CD4-positive, alpha-beta T cell treated with Interleukin-15 for 4 hours (primary cell): ENCODE results near the gene AZU1.
"Not testable (repeated sequence)": the region's sequence is repeated elsewhere in the genome, so short reads cannot be mapped to it uniquely, and the experiment has no call there.

ENCODE experiments used
- DNase-seq: peaks from one replicate; pipeline ENCODE4 v3.0.0-alpha.2; 2020; ENCODE audit warnings: low spot score

Gene AZU1

DNA sequence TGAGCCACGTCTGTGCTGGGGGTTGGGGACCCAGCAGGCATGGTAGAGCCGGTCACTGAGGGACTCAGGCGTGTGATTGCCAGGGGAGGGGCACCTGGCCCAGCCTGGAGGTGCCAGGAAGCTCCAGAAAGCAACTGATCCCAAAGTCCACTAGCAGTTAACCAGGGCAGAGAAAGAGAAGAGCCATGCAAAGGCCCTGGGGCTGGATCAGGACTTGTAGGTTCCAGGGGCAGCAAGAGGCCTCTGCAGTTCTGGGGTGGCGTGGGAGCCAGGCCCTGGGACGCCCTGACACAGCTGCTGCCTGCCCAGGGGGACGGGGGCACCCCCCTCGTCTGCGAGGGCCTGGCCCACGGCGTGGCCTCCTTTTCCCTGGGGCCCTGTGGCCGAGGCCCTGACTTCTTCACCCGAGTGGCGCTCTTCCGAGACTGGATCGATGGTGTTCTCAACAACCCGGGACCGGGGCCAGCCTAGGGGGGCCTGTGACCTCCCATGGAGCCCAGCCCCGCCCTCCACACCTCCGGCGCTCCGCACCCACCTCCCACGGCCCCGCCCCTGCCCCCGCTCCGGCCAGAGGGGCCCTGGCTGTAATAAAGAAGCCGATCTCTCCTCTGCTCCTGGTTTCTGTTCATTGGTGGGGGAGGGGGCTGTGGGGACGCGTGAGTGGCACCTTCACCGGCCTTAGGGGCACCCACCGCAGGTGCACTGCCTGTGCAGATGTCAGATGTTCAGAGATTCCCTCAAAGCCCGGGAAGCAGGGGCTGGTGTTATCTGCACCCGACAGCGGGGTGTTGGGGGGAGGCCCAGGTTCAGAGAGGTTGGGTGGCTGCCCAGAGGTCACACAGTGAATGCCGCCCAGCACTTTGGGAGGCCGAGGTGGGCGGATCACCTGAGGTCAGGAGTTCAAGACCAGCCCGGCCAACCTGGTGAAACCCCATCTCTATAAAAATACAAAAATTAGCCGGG, 4.1 kb downstream of the AZU1 start:
- no peak for DNase-seq

- no peak for DNase-seq
These were observed 6.6 kb downstream of the AZU1 start for GRCh38 chr19:834216-834615.

GRCh38 chr19:835210-835810, 7.7 kb downstream of the AZU1 start:
- no peak for DNase-seq

DNA sequence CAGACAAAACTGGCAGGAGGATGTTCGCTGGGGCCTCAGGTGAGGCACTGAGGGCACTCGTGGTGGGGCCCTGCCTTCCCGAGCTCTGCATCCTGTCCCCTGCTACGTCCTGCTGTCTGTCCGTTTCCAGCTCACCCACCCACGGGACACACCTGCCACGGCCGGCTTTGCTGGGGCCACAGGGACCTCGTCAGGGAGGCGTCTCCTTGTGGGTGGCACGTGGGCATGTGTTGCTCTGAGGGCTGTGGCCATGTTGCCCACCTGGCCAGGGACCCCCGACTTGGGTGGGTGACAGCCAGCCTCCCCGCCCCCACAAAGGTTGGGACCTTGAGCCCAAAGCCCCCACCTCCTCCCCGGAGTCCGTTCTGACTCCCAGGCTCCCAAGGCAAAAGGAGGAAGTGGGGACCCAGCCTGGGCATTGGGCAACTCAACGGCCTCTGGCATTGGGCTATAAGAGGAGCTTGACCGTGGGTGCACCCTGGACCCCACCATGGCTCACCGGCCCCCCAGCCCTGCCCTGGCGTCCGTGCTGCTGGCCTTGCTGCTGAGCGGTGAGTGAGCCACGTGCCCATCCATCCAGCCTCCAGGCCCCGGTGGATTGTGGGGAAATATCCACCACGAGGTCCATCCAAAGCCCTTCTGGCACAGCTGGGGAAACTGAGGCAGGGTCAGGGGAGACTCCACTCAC, 13.0 kb downstream of the AZU1 start, which contains the start of gene PRTN3:
Gene PRTN3 (plus strand): TSS at position 481 of the 688 bp plus-strand sequence. CDS start 10 bp downstream, at position 491.
- no peak for DNase-seq

GRCh38 chr19:842802-843179, 15.2 kb downstream of the AZU1 start:
- not testable (repeated sequence) for DNase-seq

GRCh38 chr19:843180-843835, 15.7 kb downstream of the AZU1 start:
- DNase-seq = no peak

DNA sequence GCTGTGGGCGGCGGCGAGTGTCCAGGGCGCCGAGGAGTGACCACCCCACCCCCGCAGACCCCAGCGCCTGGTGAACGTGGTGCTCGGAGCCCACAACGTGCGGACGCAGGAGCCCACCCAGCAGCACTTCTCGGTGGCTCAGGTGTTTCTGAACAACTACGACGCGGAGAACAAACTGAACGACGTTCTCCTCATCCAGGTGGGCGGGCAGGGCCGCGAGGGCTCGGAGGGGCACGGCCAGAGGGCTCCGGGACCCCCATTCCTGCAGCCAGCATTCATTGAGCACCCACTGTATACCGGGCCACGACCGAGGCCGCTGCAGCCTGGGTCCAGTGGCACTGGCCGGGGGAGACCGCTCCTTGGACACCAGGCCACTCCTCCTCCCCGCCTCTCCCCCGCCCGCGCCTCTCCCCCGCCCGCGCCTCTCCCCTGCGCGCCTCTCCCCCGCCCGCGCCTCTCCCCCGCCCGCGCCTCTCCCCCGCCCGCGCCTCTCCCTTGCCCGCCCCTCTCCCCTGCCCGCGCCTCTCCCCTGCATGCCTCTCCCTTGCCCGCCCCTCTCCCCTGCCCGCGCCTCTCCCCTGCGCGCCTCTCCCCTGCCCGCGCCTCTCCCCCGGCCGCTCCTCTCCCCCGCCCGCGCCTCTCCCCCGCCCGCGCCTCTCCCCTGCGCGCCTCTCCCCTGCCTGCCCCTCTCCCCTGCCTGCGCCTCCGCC, 16.4 kb downstream of the AZU1 start:
- no peak for DNase-seq

GRCh38 chr19:844546-844971, 16.9 kb downstream of the AZU1 start:
- DNase-seq = no peak

- DNase-seq = no peak
These were observed 18.3 kb downstream of the AZU1 start for GRCh38 chr19:845707-846521.

DNA sequence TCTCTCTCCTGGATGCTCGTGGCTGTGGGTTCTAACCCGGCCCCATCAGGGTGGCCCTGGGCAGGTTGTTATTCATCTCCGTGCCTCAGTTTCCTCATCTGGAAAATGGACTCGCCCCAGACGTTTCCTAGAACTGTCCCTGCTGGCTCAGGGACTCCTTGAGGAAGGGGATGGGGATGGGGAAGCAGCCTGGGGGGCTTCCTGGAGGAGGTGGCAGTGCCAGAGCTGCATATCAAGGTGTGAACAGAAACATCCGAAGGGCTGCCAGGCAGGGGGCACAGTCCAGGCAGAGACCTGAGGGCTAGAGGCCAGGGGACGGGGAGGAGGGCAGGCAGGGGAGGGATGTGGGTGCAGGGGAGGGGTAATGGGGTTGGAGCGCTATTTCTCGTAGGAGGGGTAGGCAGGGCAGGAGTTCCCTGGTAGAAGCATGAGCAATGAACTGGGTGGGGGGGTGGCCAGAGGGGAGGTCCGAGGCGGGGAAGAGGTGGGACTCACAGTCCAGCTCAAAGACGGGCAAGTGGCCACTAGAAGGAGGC, 20.8 kb downstream of the AZU1 start:
- no peak for DNase-seq

- DNase-seq = not testable (repeated sequence)
These were observed 21.6 kb downstream of the AZU1 start for GRCh38 chr19:849195-849594.

- no peak for DNase-seq
These were observed 22.8 kb downstream of the AZU1 start for GRCh38 chr19:850221-850978.

DNA sequence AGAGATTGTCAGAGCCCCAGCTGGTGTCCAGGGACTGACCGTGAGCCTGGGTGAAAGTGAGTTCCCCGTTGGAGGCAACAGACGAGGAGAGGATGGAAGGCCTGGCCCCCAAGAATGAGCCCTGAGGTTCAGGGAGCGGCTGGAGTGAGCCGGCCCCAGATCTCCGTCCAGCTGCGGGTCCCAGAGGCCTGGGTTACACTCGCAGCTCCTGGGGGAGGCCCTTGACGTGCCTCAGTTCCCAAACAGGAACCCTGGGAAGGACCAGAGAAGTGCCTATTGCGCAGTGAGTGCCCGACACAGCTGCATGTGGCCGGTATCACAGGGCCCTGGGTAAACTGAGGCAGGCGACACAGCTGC, 23.3 kb downstream of the AZU1 start:
- no peak for DNase-seq

DNA sequence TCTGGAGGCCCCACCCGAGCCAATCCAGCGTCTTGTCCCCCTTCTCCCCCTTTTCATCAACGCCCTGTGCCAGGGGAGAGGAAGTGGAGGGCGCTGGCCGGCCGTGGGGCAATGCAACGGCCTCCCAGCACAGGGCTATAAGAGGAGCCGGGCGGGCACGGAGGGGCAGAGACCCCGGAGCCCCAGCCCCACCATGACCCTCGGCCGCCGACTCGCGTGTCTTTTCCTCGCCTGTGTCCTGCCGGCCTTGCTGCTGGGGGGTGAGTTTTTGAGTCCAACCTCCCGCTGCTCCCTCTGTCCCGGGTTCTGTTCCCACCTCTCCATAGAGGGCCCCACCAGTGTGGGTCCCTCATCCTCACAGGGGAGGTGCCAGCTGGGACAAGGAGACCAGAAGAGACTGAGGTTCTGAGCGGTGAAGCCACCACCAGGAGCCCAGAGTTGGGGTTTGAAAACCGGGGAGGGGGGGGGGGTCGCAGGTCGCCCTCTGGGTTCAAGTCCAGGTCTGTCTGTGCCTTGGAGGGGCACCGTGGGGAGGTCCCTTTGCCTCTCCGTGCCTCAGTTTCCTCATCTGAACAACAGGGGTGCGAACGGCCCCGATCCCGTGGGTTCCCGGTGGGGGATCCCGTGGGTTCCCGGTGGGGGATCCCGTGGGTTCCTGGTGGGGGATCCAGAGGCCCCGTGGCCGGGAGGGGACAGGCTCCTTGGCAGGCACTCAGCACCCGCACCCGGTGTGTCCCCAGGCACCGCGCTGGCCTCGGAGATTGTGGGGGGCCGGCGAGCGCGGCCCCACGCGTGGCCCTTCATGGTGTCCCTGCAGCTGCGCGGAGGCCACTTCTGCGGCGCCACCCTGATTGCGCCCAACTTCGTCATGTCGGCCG, 24.7 kb downstream of the AZU1 start, which contains the start of gene ELANE:
Gene ELANE (plus strand): TSS at position 168 of the 878 bp plus-strand sequence. CDS start 26 bp downstream, at position 194.
- DNase-seq = no peak

DNA sequence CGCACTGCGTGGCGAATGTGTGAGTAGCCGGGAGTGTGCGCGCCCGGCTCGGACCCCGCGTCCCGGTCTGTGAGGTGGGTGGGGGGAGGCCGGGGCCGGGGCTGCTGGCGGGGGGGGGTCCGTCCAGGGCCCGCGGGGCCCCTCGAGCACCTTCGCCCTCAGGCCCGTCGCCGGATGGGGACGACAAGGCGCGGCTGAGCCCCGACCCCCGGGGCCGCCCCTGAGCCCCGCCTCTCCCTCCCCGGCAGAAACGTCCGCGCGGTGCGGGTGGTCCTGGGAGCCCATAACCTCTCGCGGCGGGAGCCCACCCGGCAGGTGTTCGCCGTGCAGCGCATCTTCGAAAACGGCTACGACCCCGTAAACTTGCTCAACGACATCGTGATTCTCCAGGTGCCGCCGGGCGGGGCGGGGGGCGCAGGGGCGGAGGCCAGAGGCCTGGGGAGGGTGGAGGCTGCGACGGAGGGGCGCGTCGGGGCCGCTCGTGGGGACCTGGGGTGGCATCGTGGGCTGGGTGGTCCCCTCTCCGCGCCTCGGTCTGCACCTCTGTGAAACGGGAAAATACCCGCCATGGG, 25.5 kb downstream of the AZU1 start:
- no peak for DNase-seq

DNA sequence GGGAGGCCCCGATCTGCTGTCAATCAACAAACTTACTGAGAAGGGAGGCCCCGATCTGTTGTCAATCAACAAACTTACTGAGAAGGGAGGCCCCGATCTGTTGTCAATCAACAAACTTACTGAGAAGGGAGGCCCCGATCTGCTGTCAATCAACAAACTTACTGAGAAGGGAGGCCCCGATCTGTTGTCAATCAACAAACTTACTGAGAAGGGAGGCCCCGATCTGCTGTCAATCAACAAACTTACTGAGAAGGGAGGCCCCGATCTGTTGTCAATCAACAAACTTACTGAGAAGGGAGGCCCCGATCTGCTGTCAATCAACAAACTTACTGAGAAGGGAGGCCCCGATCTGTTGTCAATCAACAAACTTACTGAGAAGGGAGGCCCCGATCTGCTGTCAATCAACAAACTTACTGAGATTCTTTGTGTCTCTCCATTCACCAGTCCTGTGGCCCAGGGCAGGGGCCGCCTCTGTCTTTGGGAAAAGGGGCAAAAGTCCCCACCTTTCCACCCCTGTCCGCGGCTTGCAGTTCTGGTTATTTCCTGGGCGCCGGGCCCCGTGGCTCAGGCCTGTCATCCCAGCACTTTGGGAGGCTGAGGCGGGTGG, 26.1 kb downstream of the AZU1 start:
- not testable (repeated sequence) for DNase-seq

- DNase-seq = no peak
These were observed 26.9 kb downstream of the AZU1 start for GRCh38 chr19:854549-854948.

DNA sequence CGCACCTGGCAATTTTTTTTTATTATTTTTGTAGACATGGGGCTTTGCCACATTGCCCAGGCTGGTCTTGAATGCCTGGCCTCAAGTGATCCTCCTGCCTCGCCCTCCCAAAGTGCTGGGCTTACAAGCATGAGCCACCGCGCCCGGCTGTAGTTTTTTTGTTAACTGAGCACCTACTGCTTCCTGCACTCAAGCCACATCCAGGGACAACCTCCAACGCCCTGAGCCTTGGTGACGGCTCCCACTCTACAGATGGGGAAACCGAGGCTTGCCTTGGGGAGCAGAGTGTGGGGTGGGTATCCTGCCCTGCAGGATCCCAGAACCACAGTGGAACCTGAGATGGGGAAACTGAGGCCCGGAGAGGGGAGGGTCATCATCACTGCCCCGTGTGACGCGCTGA, 27.5 kb downstream of the AZU1 start:
- no peak for DNase-seq
